Stomach (tissue), 9 donors: ENCODE results near the gene KIF3C. TPM values are rescaled to one million over a fixed set of nuclear protein-coding genes. Genes with fewer than 3 reads are reported as not detected.

Experiments used
- DNase-seq, 2 donors: peaks; one replicate each; pipeline versions ENCODE4 v3.0.0 to v3.0.0-alpha.2; 2013 to 2019
- H3K27ac ChIP-seq, 5 donors: fragments of 200-600 bp in 4 of 5; sonication (generic) in 4 of 5; one replicate each; pipeline ENCODE4 v1.5.1; 2013 to 2019; ENCODE audit warnings: mild to moderate bottlenecking in 1 of 5, moderate library complexity in 1 of 5
- H3K27me3 ChIP-seq, 3 donors: fragments of 200-600 bp; sonication (generic); one replicate each; pipeline ENCODE4 v1.5.1; 2017 to 2019; ENCODE audit warnings: mixed run types in 1 of 3
- H3K36me3 ChIP-seq, 4 donors: fragments of 200-600 bp; sonication (generic); 1 replicate in 3 of 4; 2 replicates in 1 of 4; pipeline ENCODE4 v1.5.1; 2016 to 2019
- H3K4me1 ChIP-seq, 4 donors: fragments of 200-600 bp; sonication (generic); one replicate each; pipeline ENCODE4 v1.5.1; 2016 to 2019
- H3K4me3 ChIP-seq, 4 donors: fragments of 200-600 bp; sonication (generic) in 3 of 4; one replicate each; pipeline ENCODE4 v1.5.1; 2016 to 2019; ENCODE audit warnings: mild to moderate bottlenecking in 1 of 4
- H3K9me3 ChIP-seq, 4 donors: fragments of 200-600 bp; sonication (generic); one replicate each; pipeline ENCODE4 v1.5.1; 2016 to 2019
- EP300 ChIP-seq: sonication (generic); formaldehyde crosslinking; IDR thresholded peaks from one replicate; pipeline ENCODE4 v1.6.1; 2017; ENCODE audit warnings: antibody characterized with exemption
- POLR2A ChIP-seq, 4 donors: fragments of 450-650 bp; IDR thresholded peaks; one replicate each; pipeline ENCODE4 v1.6.1; 2016; ENCODE audit warnings: antibody characterized with exemption in 4 of 4, control low read depth in 2 of 4, mild to moderate bottlenecking in 1 of 4, moderate library complexity in 1 of 4
- POLR2AphosphoS5 ChIP-seq, 3 donors: sonication (generic); formaldehyde crosslinking; IDR thresholded peaks; one replicate each; pipeline ENCODE4 v1.6.1; 2016; ENCODE audit warnings: antibody characterized with exemption in 3 of 3
- WGBS, 5 donors: extraction: QIAGEN DNeasy Blood & Tissue Kit in 3 of 5; methylation state at CpG; one replicate each; pipeline versions ENCODE4 v1.1.5 to v1.1.7; 2013 to 2018; 5-methylcytosine and 5-hydroxymethylcytosine counted together
- intact Hi-C: fragments of 100-400 bp; cut with DNase I; formaldehyde crosslinking; loops from one replicate; pipeline ENCODE4 v1.15.1; 2023; ENCODE audit warnings: low total_unique reads
- polyA plus RNA-seq, 3 donors: library from polyadenylated mRNA; stranded (reverse); fragments of 200-250 nt; gene quantifications; one replicate each; pipeline ENCODE4 v1.2.3, GENCODE V29; 2013
- total RNA-seq, 5 donors: library from RNA; depleted of rRNA; stranded (reverse); fragments of >200 nt; gene quantifications; one replicate each; pipeline versions ENCODE4 v1.1.0 to v1.2.3, GENCODE V29; 2014 to 2016
- TF ChIP-seq, protein P1 (sequence below), 7 experiments: fragments of 450-650 bp in 4 of 7; fragments of 200-600 bp in 3 of 7; sonication (generic) in 3 of 7; IDR thresholded peaks; one replicate each; pipeline ENCODE4 v1.5.1; 2016 to 2019; ENCODE audit warnings: antibody characterized with exemption in 7 of 7, control low read depth in 2 of 7, mild to moderate bottlenecking in 1 of 7
- donor health status: healthy with polysubstance abuse.
- donor health status: Bipolar disorder and iron deficiency.
- donor health status: healthy.

Gene KIF3C
- total and polyA plus RNA-seq, 8 donors, result 0.29 to 7.3 (median 2.4) TPM; not detected in 1

DNA sequence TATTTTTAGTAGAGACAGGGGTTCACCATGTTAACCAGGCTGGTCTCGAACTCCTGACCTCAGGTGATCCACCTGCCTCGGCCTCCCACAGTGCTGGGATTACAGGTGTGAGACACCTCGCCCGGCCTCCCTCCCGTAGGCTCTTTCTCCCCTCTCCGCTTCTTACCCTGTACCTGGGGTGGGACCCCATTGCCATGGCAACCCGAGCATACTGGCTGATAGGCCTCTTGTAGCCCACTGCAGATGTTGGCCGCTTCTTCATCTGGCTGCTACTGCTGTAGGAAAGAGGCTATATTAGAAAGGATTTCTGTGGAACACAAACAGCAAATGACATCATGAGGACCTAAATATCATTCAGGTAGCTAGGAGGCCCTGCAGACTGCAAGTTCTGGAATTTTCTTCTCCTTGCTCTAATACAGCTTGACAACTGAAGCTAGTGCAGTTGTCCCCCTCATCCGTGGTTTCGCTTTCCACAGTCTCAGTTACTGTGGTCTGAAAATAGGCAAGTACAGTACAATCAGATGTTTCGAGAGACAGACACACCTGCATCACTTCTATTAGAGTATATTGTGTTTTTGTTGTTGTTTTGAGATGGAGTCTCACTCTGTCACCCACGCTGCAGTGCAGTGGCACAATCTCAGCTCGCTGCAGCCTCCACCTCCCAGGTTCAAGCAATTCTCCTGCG is 52.4 kb downstream of the KIF3C start:
- TF ChIP-seq POLR2A (IDR thresholded peaks at IDR 0.05) (no peak), POLR2AphosphoS5 (IDR thresholded peaks at IDR 0.05) (no peak), EP300 (no peak)
- TF ChIP-seq, protein P1, sequence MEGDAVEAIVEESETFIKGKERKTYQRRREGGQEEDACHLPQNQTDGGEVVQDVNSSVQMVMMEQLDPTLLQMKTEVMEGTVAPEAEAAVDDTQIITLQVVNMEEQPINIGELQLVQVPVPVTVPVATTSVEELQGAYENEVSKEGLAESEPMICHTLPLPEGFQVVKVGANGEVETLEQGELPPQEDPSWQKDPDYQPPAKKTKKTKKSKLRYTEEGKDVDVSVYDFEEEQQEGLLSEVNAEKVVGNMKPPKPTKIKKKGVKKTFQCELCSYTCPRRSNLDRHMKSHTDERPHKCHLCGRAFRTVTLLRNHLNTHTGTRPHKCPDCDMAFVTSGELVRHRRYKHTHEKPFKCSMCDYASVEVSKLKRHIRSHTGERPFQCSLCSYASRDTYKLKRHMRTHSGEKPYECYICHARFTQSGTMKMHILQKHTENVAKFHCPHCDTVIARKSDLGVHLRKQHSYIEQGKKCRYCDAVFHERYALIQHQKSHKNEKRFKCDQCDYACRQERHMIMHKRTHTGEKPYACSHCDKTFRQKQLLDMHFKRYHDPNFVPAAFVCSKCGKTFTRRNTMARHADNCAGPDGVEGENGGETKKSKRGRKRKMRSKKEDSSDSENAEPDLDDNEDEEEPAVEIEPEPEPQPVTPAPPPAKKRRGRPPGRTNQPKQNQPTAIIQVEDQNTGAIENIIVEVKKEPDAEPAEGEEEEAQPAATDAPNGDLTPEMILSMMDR (IDR thresholded peaks at IDR 0.05), result no peak
- intact Hi-C loops, result no loop called here
- H3K4me3 ChIP-seq, result no peak overlapping the region
- WGBS, 5 donors, result 87 to 96% (median 94%) methylated on average over 14 of the region's 14 CpGs
- peaks cover 3 to 41% (median 26%) of the 10 kb centered on the region in 4 donors for H3K36me3 ChIP-seq
- H3K9me3 ChIP-seq, result no peaks in the 10 kb centered on the region
- H3K4me1 ChIP-seq, result no peaks in the 10 kb centered on the region
- H3K27me3 ChIP-seq, result no peaks in the 10 kb centered on the region
- H3K27ac ChIP-seq, result no peak overlapping the region
- DNase-seq, result no peak

DNA sequence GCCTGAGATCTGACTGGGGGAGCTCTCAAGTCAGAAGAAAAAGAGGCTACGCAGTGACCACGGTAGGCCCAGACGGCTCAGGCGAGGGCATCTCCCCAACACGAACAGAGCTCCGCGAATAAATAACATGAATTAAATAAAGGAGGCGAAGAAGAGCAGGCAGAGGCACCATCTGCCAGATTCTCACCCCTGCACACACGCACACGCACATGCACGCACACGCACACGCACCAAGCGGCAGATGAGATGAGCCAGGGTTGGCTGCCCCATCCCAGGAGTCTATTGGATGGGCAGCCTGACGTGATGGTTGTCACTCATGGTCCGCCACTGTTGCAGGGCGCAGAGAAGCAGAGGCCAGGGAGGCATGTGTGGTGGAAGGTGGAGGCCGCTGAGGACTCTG is 53.6 kb downstream of the KIF3C start:
- 92 to 97% (median 96%) methylated on average over 18 of the region's 18 CpGs for WGBS, 5 donors
- H3K36me3 ChIP-seq, result peaks cover 3 to 41% (median 26%) of the 10 kb centered on the region in 4 donors
- TF ChIP-seq EP300 (no peak), POLR2A (IDR thresholded peaks at IDR 0.05) (no peak), POLR2AphosphoS5 (IDR thresholded peaks at IDR 0.05) (no peak)
- TF ChIP-seq, protein P1 (IDR thresholded peaks at IDR 0.05), result no peak
- no peaks in the 10 kb centered on the region for H3K4me1 ChIP-seq
- no peak for DNase-seq
- no peak overlapping the region for H3K4me3 ChIP-seq
- intact Hi-C loops, result no loop called here
- H3K27me3 ChIP-seq, result no peaks in the 10 kb centered on the region
- no peak overlapping the region for H3K27ac ChIP-seq
- no peaks in the 10 kb centered on the region for H3K9me3 ChIP-seq

DNA sequence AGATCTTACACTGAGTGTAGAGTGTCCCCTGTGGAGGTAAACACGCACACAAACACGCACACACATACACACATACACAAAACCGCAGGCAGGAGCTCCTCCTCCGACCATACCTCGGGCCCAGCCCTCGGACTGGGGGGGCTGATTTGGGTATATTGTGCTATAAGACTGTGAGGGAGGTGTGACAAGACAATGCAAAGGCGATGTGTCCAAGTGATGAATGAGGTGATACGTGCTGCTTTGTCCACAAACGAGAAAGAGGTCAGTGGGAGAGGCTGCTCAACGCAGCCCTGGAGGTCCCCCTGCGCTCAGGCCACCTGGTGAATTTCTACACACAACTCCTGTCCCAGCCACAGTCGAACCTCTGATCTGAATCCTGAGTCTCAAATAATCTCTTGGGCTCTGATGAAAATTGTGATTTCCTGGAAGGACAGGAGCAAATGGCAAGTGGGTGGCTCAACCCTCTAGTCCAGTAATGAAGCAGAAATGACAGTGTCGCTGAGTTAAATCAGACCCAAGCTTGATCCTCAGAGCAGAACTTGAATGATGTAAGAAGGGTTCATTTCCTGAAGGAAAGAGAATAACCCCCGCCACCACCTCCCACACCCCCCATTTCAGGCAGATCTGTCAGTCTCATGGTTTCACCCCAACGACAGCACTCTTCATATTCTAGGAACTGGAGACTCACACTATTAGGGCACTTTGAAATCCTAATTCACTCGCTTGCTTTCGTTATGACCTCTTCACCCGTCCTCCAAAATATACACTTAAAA is 55.1 kb downstream of the KIF3C start:
- Histone ChIP-seq H3K4me1 (no peaks in the 10 kb centered on the region), H3K36me3 (peaks cover 3 to 41% (median 26%) of the 10 kb centered on the region in 4 donors), H3K9me3 (no peaks in the 10 kb centered on the region), H3K27ac (no peak overlapping the region), H3K4me3 (no peak overlapping the region), H3K27me3 (peaks cover 0 to 8% (median 0%) of the 10 kb centered on the region in 3 donors)
- DNase-seq, result no peak
- intact Hi-C loops, result no loop called here
- 74 to 80% (median 77%) methylated on average over 18 of the region's 18 CpGs for WGBS, 5 donors
- TF ChIP-seq, protein P1 (IDR thresholded peaks at IDR 0.05), result no peak
- TF ChIP-seq EP300, result no peak

DNA sequence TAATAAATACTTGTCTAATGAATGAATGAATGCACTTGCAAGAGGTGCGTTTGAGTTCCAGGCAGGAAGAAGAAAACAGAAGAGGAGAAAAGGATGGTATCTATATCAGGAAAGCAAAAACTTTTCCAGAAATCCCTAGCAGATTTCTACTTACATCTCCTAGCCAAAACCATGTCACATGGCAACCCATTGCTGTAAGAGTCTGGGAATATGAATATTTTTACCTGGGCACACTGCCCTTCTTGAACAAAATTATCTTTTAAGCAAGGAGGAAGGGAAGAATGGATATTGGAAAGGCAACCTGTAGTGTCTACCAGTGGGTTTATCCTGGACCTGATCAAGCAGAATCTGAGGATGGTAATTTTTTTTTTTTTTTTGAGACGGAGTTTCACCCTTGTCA is 59.8 kb downstream of the KIF3C start:
- no peak for DNase-seq
- TF ChIP-seq EP300 (no peak), POLR2A (IDR thresholded peaks at IDR 0.05) (no peak), POLR2AphosphoS5 (IDR thresholded peaks at IDR 0.05) (no peak)
- TF ChIP-seq, protein P1 (IDR thresholded peaks at IDR 0.05), result no peak
- WGBS, 5 donors, result 81 to 88% (median 85%) methylated on average over 2 of the region's 2 CpGs
- Histone ChIP-seq H3K27me3 (peaks cover 0 to 8% (median 0%) of the 10 kb centered on the region in 3 donors), H3K4me3 (no peak overlapping the region), H3K9me3 (no peaks in the 10 kb centered on the region), H3K4me1 (no peaks in the 10 kb centered on the region), H3K36me3 (peaks cover 0 to 13% (median 10%) of the 10 kb centered on the region in 4 donors), H3K27ac (no peak overlapping the region)
- intact Hi-C loops, result no loop called here
